ENCODE measurements around the gene CTNNA3. TPM values are rescaled to one million over a fixed set of nuclear protein-coding genes. Genes with fewer than 3 reads are reported as not detected.

The CTNNA3 gene
- total RNA-seq, 1 donor from 2014 or later = not detected

DNA sequence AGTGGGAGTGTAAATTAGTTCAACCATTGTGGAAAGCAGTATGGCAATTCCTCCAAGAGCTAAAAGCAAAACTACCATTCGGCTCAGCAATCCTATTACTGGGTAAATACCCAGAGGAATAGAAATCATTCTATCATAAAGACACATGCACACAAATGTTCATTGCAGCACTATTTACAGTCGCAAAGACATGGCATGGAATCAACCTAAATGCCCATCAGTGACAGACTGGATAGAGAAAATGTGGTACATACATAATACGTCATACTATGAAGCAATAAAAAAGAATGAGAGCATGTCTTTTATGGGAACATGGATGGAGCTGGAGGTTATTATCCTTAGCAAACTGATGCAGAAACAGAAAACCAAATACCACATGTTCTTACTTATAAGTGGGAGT, 1646.7 kb downstream of the CTNNA3 start:
- CTCF ChIA-PET = interaction anchor here (0.9 kb wide), 1 partner anchor 12 kb away, joined by 3 read pairs; no protein-coding TSS in a partner anchor
- intact Hi-C loops (cut with micrococcal nuclease) = no loop called here
- no peak for DNase-seq
- TF ChIP-seq, protein P1, sequence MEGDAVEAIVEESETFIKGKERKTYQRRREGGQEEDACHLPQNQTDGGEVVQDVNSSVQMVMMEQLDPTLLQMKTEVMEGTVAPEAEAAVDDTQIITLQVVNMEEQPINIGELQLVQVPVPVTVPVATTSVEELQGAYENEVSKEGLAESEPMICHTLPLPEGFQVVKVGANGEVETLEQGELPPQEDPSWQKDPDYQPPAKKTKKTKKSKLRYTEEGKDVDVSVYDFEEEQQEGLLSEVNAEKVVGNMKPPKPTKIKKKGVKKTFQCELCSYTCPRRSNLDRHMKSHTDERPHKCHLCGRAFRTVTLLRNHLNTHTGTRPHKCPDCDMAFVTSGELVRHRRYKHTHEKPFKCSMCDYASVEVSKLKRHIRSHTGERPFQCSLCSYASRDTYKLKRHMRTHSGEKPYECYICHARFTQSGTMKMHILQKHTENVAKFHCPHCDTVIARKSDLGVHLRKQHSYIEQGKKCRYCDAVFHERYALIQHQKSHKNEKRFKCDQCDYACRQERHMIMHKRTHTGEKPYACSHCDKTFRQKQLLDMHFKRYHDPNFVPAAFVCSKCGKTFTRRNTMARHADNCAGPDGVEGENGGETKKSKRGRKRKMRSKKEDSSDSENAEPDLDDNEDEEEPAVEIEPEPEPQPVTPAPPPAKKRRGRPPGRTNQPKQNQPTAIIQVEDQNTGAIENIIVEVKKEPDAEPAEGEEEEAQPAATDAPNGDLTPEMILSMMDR (IDR thresholded peaks at IDR 0.05) = no peak
- Mint-ChIP-seq H3K4me1 (no peaks in the 10 kb centered on the region), H3K4me3 (no peak overlapping the region), H3K36me3 (ENCODE audit: low read depth) (no peaks in the 10 kb centered on the region), H3K27ac (no peak overlapping the region), H3K27me3 (no peaks in the 10 kb centered on the region), H3K9me3 (peaks cover 3% of the 10 kb centered on the region)
- POLR2A ChIA-PET = no interaction called here
- no peak for ATAC-seq (ENCODE audit: low read depth)

DNA sequence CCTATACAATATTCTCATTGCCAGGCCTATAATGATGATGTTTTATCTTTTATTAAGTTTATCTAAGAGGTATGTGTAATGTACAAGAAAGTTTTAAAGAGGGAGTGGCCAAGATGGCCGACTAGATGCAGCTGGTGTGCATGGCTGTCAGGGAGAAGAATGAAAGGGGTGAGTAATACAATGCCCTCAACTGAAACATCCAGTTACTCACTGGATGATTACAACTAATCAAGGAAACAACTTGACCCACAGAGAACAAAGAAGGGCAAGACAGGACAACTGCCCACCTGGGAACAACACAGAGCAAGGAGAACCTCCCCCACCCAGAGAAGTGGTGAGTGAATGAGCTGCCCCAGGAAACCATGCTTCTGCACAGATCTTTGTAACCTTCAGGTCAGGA, 1650.1 kb downstream of the CTNNA3 start:
- POLR2A ChIA-PET = no interaction called here
- H3K4me3 Mint-ChIP-seq = no peak overlapping the region
- H3K36me3 Mint-ChIP-seq (ENCODE audit: low read depth) = no peaks in the 10 kb centered on the region
- intact Hi-C loops (cut with micrococcal nuclease) = no loop called here
- CTCF ChIA-PET = no interaction called here
- H3K4me1 Mint-ChIP-seq = no peaks in the 10 kb centered on the region
- ATAC-seq (ENCODE audit: low read depth) (no peak), DNase-seq (no peak)
- TF ChIP-seq, protein P1 (IDR thresholded peaks at IDR 0.05) = no peak
- no peak overlapping the region for H3K27ac Mint-ChIP-seq
- peaks cover 3% of the 10 kb centered on the region for H3K9me3 Mint-ChIP-seq
- H3K27me3 Mint-ChIP-seq = no peaks in the 10 kb centered on the region

DNA sequence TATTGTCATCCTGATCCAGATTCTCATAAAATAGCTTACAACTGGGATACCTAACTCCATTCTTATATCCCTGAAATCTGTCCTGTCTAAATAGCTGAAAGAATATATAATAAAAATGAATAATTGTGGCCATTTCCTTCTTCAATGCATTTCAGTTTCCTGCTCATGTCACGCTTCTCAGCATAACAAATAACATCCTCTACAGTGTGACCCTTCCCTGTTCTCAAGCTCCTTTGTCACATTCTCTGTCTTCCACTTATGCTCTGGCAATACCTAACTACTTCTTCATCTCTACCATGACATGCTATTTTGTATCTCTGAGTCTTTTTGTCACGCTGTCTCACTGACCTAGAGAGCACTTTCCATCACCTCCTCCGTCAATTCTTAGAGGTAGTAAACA, 1654.2 kb downstream of the CTNNA3 start:
- Mint-ChIP-seq H3K36me3 (ENCODE audit: low read depth) (no peaks in the 10 kb centered on the region), H3K27ac (no peak overlapping the region), H3K27me3 (no peaks in the 10 kb centered on the region), H3K4me3 (no peak overlapping the region), H3K4me1 (no peaks in the 10 kb centered on the region), H3K9me3 (peaks cover 10% of the 10 kb centered on the region)
- CTCF ChIA-PET = no interaction called here
- intact Hi-C loops (cut with micrococcal nuclease) = no loop called here
- ATAC-seq (ENCODE audit: low read depth) = no peak
- TF ChIP-seq, protein P1 (IDR thresholded peaks at IDR 0.05) = no peak
- POLR2A ChIA-PET = no interaction called here
- DNase-seq = no peak

DNA sequence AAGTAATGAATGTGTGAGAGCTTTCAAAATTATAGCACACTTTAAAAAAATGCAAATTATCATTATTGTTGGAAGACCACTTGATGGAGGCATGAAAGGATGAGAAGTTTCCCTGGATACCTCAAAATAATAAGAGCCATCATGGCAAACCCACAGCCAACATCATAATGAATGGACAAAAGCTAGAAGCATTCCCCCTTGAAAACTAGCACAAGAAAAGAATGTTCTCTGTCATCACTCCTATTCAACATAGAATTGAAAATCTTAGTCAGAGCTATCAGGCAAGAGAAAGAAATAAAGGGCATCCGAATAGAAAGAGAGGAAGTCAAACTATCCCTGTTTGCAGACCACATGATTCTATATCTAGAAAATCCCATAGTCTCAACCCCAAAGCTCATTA, 1657.4 kb downstream of the CTNNA3 start:
- Mint-ChIP-seq H3K36me3 (ENCODE audit: low read depth) (no peaks in the 10 kb centered on the region), H3K4me1 (no peaks in the 10 kb centered on the region), H3K27me3 (no peaks in the 10 kb centered on the region), H3K4me3 (no peak overlapping the region), H3K9me3 (peaks cover 7% of the 10 kb centered on the region), H3K27ac (no peak overlapping the region)
- DNase-seq = no peak
- ChIA-PET POLR2A (no interaction called here), CTCF (no interaction called here)
- intact Hi-C loops (cut with micrococcal nuclease) = no loop called here
- TF ChIP-seq, protein P1 (IDR thresholded peaks at IDR 0.05) = no peak
- no peak for ATAC-seq (ENCODE audit: low read depth)

DNA sequence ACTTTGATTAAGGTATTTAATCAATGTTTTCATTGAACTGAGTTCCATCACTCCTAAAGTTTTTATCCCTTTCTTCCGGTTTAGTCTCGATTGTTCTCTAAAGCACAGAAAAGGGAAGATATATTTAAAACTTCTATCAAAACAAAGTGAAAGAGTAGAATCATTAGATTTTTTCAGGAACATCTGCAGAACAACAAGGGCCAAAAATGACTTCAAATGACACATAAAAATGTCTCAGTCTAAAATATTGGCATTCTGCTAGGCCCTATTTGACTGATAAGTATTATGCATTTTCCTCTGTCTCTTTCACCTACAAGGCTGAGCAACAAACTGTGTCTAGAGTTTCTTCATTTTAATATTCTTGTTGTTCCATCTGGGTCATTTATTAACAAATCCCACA, 1669.7 kb downstream of the CTNNA3 start:
- Mint-ChIP-seq H3K4me3 (no peak overlapping the region), H3K27ac (no peak overlapping the region), H3K4me1 (no peaks in the 10 kb centered on the region), H3K36me3 (ENCODE audit: low read depth) (no peaks in the 10 kb centered on the region), H3K27me3 (no peaks in the 10 kb centered on the region), H3K9me3 (no peaks in the 10 kb centered on the region)
- no peak for DNase-seq
- no peak for ATAC-seq (ENCODE audit: low read depth)
- TF ChIP-seq, protein P1 (IDR thresholded peaks at IDR 0.05) = no peak
- POLR2A ChIA-PET = no interaction called here
- intact Hi-C loops (cut with micrococcal nuclease) = no loop called here
- CTCF ChIA-PET = no interaction called here

All from activated B cell treated with CpG ODN at 0.5 μM for 24 hours (primary cell).